AG04450 (cell line): Measurements from ENCODE around the gene LPIN2. TPM values are rescaled to one million over a fixed set of nuclear protein-coding genes. Genes with fewer than 3 reads are reported as not detected.
"Not testable (repeated sequence)": the region's sequence is repeated elsewhere in the genome, so short reads cannot be mapped to it uniquely, and the experiment has no call there.

Experiments used
- CTCF ChIA-PET: fragments of 300-600, 350-600 bp; formaldehyde crosslinking; extraction: SDS; loops from one replicate; lab custom pipeline; 2022; ENCODE audit warnings: antibody characterized with exemption, inconsistent platforms; lab: Charles Lee
- POLR2A ChIA-PET: fragments of 350-600 bp; formaldehyde crosslinking; extraction: SDS; loops from one replicate; lab custom pipeline; 2021; ENCODE audit warnings: antibody characterized with exemption, inconsistent platforms; lab: Yijun Ruan, JAX
- DNase-seq: peaks from one replicate; pipeline ENCODE4 v3.0.0-alpha.2; 2011; ENCODE audit warnings: low read depth, low spot score
- H3K27ac ChIP-seq: one replicate; pipeline ENCODE4 v1.5.1; 2012; ENCODE audit warnings: low read depth, low read length, control low read depth
- H3K27me3 ChIP-seq: one replicate; pipeline ENCODE4 v1.6.0; 2012; ENCODE audit warnings: low read length; ENCODE audit not compliant: control insufficient read depth, insufficient read depth
- H3K4me3 ChIP-seq: 2 replicates; pipeline ENCODE4 v1.5.1; 2011; ENCODE audit warnings: mild to moderate bottlenecking, low read depth, low read length, control low read depth
- H3K9me3 ChIP-seq: 2 replicates; pipeline ENCODE4 v1.5.1; 2012; ENCODE audit warnings: low read length; ENCODE audit not compliant: control insufficient read depth, insufficient read depth
- polyA plus RNA-seq: library from polyadenylated mRNA; depleted of rRNA; stranded (reverse); fragments of >200 nt; gene quantifications from 2 replicates; pipeline ENCODE4 v1.2.3, GENCODE V29; 2011
- TF ChIP-seq, protein P1 (sequence below): IDR thresholded peaks from 2 replicates; pipeline ENCODE4 v1.5.1; 2011; ENCODE audit warnings: low read depth, low read length, control low read depth, inconsistent platforms

Gene LPIN2
- polyA plus RNA-seq, 1 experiment = 46.7 TPM

DNA sequence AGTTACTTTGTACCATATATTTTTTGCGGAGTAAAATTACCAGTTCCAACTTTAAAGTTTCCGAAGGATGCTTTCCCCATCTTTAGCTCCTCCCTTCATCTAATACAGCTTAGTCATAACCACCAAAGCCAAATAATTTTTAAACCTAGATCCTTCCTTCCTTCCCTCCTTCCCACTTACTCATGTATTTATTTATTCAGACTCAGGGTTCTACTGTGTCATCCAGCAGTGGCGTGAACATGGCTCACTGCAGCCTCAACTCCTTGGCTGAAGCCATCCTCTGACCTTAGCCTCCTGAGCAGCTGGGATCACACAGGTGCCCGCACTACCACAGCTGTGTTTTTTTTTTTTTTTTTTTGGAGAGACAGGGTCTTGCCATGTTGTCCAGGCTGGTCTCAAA is 4.4 kb downstream of the LPIN2 start:
- POLR2A ChIA-PET = interaction anchor here (0.6 to 1.6 kb wide), 3 partner anchors 20 to 76 kb away, joined by 3 to 9 read pairs (median 6); no protein-coding TSS in a partner anchor
- Histone ChIP-seq H3K27me3 (no peaks in the 10 kb centered on the region), H3K27ac (peak overlapping the region; percentile 25), H3K9me3 (peaks cover 2% of the 10 kb centered on the region; the same call in 1 of the 2 replicates), H3K4me3 (no peak overlapping the region)
- peak; percentile 71 for DNase-seq
- TF ChIP-seq, protein P1, sequence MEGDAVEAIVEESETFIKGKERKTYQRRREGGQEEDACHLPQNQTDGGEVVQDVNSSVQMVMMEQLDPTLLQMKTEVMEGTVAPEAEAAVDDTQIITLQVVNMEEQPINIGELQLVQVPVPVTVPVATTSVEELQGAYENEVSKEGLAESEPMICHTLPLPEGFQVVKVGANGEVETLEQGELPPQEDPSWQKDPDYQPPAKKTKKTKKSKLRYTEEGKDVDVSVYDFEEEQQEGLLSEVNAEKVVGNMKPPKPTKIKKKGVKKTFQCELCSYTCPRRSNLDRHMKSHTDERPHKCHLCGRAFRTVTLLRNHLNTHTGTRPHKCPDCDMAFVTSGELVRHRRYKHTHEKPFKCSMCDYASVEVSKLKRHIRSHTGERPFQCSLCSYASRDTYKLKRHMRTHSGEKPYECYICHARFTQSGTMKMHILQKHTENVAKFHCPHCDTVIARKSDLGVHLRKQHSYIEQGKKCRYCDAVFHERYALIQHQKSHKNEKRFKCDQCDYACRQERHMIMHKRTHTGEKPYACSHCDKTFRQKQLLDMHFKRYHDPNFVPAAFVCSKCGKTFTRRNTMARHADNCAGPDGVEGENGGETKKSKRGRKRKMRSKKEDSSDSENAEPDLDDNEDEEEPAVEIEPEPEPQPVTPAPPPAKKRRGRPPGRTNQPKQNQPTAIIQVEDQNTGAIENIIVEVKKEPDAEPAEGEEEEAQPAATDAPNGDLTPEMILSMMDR = no peak
- CTCF ChIA-PET = interaction anchor here (0.7 to 1.8 kb wide), 3 partner anchors 11 to 120 kb away, joined by 3 to 7 read pairs (median 4); no protein-coding TSS in a partner anchor

DNA sequence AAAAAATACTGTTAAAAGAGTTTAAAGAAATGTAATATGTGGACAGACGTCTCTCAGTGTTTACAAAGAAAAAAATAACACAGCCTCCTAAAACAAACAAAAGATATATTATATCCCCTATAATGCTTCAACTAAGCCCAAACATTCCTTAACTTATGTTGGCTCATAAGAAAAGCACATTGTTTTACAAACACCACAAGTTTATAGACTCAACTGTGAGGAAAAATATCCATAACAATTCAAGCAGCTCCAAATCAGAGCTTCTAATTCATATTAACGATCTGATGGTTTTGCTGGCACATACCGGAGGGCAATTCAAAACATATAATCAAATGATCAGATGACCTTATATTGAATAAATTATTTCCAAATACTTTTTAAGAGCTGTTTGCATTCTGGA is 5.5 kb downstream of the LPIN2 start:
- CTCF ChIA-PET = interaction anchor here (0.6 to 1.8 kb wide), 4 partner anchors 47 to 121 kb away, joined by 3 to 7 read pairs (median 4); no protein-coding TSS in a partner anchor

DNA sequence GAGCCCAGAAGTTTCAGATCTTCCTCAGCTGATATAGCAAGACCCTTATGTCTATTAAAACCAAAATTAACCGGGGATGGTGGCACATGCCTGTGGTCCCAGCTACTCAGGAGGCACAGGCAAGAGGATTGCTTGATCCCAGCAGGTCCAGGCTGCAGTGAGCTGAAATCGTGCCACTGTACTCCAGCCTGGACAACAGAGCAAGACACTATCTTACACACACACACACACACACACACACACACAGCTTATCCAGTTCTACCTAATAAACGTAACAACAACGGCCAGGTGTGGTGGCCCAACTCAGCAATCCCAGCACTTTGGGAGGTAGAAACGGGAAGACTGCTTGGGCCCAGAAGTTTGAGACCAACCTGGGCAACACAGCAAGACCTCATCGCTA is 7.5 kb downstream of the LPIN2 start:
- ChIA-PET POLR2A (interaction anchor here (0.7 kb wide), 1 partner anchor 12 kb away, joined by 4 read pairs; no protein-coding TSS in a partner anchor), CTCF (interaction anchor here (0.7 kb wide), 1 partner anchor 12 kb away, joined by 8 read pairs; no protein-coding TSS in a partner anchor)
- no peak overlapping the region for H3K27ac ChIP-seq

More for the DNA sequence above, 5.5 kb downstream of the LPIN2 start:
- no peak for DNase-seq
- H3K27ac ChIP-seq = no peak overlapping the region
- TF ChIP-seq, protein P1 = no peak
- H3K4me3 ChIP-seq = no peak overlapping the region
- H3K27me3 ChIP-seq = no peaks in the 10 kb centered on the region
- POLR2A ChIA-PET = interaction anchor here (1.6 kb wide), 1 partner anchor 21 kb away, joined by 9 read pairs; no protein-coding TSS in a partner anchor
- H3K9me3 ChIP-seq = peaks cover 2% of the 10 kb centered on the region; the same call in 1 of the 2 replicates

DNA sequence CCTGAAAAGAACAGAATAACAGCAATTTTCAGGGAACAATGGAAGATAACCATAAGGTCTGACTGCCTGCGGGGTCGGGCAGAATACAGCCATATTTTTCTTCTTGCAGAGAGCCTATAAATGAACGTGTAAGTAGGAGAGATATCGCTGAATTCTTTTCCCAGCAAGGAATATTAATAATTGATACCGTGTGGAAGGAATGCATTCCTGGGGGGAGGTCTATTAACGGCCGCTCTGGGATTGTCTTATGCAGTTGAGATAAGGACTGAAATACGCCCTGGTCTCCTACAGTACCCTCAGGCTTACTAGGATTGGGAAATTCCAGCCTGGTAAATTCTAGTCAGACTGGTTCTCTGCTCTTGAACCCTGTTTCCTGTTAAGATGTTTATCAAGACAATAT is 9.2 kb downstream of the LPIN2 start:
- POLR2A ChIA-PET, DNase-seq, H3K4me3 ChIP-seq, H3K27me3 ChIP-seq, H3K27ac ChIP-seq, H3K9me3 ChIP-seq: not testable (repeated sequence)
- CTCF ChIA-PET = interaction anchor here (1.2 kb wide), 1 partner anchor 125 kb away, joined by 4 read pairs; no protein-coding TSS in a partner anchor

More for the DNA sequence above, 7.5 kb downstream of the LPIN2 start:
- no peak overlapping the region for H3K4me3 ChIP-seq
- H3K9me3 ChIP-seq = 0 out of 2 replicates have a peak, but pooled peaks cover 3% of the 10 kb centered on the region
- H3K27me3 ChIP-seq = no peaks in the 10 kb centered on the region
- DNase-seq = no peak
- TF ChIP-seq, protein P1 = no peak

DNA sequence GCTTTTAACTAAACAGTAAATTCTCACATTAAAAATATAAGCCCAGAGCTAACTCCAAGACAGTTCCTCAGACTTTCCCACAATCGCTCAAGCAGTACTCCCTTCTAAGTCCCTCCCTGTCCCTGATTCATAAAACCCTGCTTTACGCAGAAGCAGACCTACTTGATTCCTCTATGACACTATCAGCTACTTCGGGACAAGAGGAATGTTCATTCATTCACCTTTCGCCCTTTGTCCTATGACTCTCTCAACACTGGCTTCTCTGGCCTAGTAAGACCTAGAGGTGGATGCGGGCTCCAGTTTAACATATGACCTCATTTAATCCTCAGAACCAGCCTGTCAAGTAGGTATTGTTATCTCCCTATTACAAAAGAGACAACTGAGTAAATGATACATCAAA is 10.2 kb downstream of the LPIN2 start:
- 0 out of 2 replicates have a peak, but pooled peaks cover 3% of the 10 kb centered on the region for H3K9me3 ChIP-seq
- POLR2A ChIA-PET = no interaction called here
- H3K27me3 ChIP-seq = no peaks in the 10 kb centered on the region
- TF ChIP-seq, protein P1 = no peak
- CTCF ChIA-PET = interaction anchor here (0.5 kb wide), 1 partner anchor 185 kb away, joined by 4 read pairs; no protein-coding TSS in a partner anchor
- no peak for DNase-seq
- no peak overlapping the region for H3K4me3 ChIP-seq
- H3K27ac ChIP-seq = no peak overlapping the region
